HS-27A (cell line): ENCODE results near the gene SPSB1.

Source experiments
- DNase-seq: peaks from one replicate; pipeline ENCODE4 v3.0.0-alpha.2; 2012; ENCODE audit warnings: low read depth, missing footprints

The SPSB1 gene

GRCh38 chr1:9345471-9345870 is 52.8 kb downstream of the SPSB1 start:
- no peak for DNase-seq

GRCh38 chr1:9345922-9346321 is 53.2 kb downstream of the SPSB1 start:
- DNase-seq = no peak

- no peak for DNase-seq
Measured at GRCh38 chr1:9346566-9346965, 53.9 kb downstream of the SPSB1 start.

- DNase-seq = no peak
Measured at GRCh38 chr1:9347095-9347850, 54.6 kb downstream of the SPSB1 start.

GRCh38 chr1:9349331-9349851 is 56.7 kb downstream of the SPSB1 start:
- no peak for DNase-seq

- DNase-seq = no peak
Measured at GRCh38 chr1:9350013-9350908, 57.6 kb downstream of the SPSB1 start.

- DNase-seq = no peak
Measured at GRCh38 chr1:9350960-9351359, 58.3 kb downstream of the SPSB1 start.

GRCh38 chr1:9351654-9352271 is 59.1 kb downstream of the SPSB1 start:
- no peak for DNase-seq

GRCh38 chr1:9352377-9353134 is 59.9 kb downstream of the SPSB1 start:
- no peak for DNase-seq

- no peak for DNase-seq
Measured at GRCh38 chr1:9355503-9355902, 62.8 kb downstream of the SPSB1 start.

- DNase-seq = no peak
Measured at GRCh38 chr1:9356021-9356420, 63.3 kb downstream of the SPSB1 start.

- DNase-seq = no peak
Measured at GRCh38 chr1:9356829-9357466, 64.3 kb downstream of the SPSB1 start.

GRCh38 chr1:9357958-9358357 is 65.3 kb downstream of the SPSB1 start:
- DNase-seq = no peak

- no peak for DNase-seq
Measured at GRCh38 chr1:9360371-9361064, 67.8 kb downstream of the SPSB1 start.

GRCh38 chr1:9361630-9362260 is 69.1 kb downstream of the SPSB1 start:
- DNase-seq = no peak

GRCh38 chr1:9362488-9362887 is 69.8 kb downstream of the SPSB1 start:
- no peak for DNase-seq

- no peak for DNase-seq
Measured at GRCh38 chr1:9363061-9363471, 70.4 kb downstream of the SPSB1 start.

- DNase-seq = no peak
Measured at GRCh38 chr1:9366298-9366697, 73.6 kb downstream of the SPSB1 start.

- DNase-seq = no peak
Measured at GRCh38 chr1:9366943-9367780, 74.5 kb downstream of the SPSB1 start.
